GM06990 (cell line): ENCODE results near the gene ZFP36L1.

Source experiments
- DNase-seq: peaks from one replicate; pipeline ENCODE4 v3.0.0-alpha.2; 2011; ENCODE audit not compliant: insufficient read length; ENCODE audit errors: extremely low read depth
- H3K27me3 ChIP-seq: replicated peaks from 2 replicates; pipeline ENCODE4 v1.6.0; 2011; ENCODE audit warnings: low read length; ENCODE audit not compliant: control insufficient read depth, insufficient read depth
- H3K36me3 ChIP-seq: 2 replicates; pipeline ENCODE4 v1.5.1; 2011; ENCODE audit warnings: low read length; ENCODE audit not compliant: control insufficient read depth, insufficient read depth
- H3K4me3 ChIP-seq: replicated peaks from 2 replicates; pipeline ENCODE4 v1.5.1; 2011; ENCODE audit warnings: low read depth, mild to moderate bottlenecking, control low read depth, low read length
- TF ChIP-seq, protein P1 (sequence below): IDR thresholded peaks from 2 replicates; pipeline ENCODE4 v1.5.1; 2011; ENCODE audit warnings: low read length, control low read depth, mild to moderate bottlenecking, inconsistent platforms; ENCODE audit not compliant: insufficient read depth, poor library complexity, severe bottlenecking

The ZFP36L1 gene

GRCh38 chr14:68815298-68816182 lies 22.7 kb upstream of the ZFP36L1 start:
- H3K27me3 ChIP-seq = no peaks in the 10 kb centered on the region
- H3K4me3 ChIP-seq = peak overlapping the region; percentile 42
- TF ChIP-seq, protein P1, sequence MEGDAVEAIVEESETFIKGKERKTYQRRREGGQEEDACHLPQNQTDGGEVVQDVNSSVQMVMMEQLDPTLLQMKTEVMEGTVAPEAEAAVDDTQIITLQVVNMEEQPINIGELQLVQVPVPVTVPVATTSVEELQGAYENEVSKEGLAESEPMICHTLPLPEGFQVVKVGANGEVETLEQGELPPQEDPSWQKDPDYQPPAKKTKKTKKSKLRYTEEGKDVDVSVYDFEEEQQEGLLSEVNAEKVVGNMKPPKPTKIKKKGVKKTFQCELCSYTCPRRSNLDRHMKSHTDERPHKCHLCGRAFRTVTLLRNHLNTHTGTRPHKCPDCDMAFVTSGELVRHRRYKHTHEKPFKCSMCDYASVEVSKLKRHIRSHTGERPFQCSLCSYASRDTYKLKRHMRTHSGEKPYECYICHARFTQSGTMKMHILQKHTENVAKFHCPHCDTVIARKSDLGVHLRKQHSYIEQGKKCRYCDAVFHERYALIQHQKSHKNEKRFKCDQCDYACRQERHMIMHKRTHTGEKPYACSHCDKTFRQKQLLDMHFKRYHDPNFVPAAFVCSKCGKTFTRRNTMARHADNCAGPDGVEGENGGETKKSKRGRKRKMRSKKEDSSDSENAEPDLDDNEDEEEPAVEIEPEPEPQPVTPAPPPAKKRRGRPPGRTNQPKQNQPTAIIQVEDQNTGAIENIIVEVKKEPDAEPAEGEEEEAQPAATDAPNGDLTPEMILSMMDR = no peak
- no peaks in the 10 kb centered on the region for H3K36me3 ChIP-seq
- no peak for DNase-seq

GRCh38 chr14:68814539-68815297 lies 21.9 kb upstream of the ZFP36L1 start:
- no peaks in the 10 kb centered on the region for H3K36me3 ChIP-seq
- TF ChIP-seq, protein P1 = no peak
- no peaks in the 10 kb centered on the region for H3K27me3 ChIP-seq
- H3K4me3 ChIP-seq = peak overlapping the region; percentile 50
- peak; percentile 68 for DNase-seq

- DNase-seq = no peak
- no peaks in the 10 kb centered on the region for H3K36me3 ChIP-seq
- H3K27me3 ChIP-seq = no peaks in the 10 kb centered on the region
- H3K4me3 ChIP-seq = peak overlapping the region; percentile 50
- TF ChIP-seq, protein P1 = no peak
Observed at GRCh38 chr14:68814238-68814538, 21.3 kb upstream of the ZFP36L1 start.

DNA sequence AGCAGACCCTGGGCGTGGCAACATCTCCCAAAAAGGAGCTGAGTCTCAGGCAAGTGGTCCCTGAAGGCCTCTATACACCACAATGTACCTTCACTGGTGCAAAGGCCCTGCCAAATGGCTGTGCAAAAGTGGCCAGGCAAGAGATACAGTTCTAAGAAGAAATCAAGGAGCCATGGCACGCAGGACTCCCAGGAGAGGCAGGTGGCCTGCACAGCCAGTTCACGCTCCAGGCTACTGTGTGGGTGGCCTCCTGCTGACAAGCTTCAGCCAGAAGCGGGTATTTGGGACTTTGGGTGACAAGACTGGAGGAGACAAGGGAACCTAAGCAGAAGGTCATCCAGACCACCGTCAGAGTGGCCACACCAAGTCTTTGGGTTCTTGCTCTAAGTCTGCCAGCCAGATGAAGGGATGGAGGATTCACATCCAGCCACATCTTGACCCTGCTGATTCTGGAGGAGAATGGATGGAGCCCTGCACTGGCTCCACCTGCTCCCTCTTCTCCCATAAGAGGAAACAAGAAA lies 20.5 kb upstream of the ZFP36L1 start:
- DNase-seq = no peak
- no peaks in the 10 kb centered on the region for H3K27me3 ChIP-seq
- no peak overlapping the region for H3K4me3 ChIP-seq
- TF ChIP-seq, protein P1 = no peak
- H3K36me3 ChIP-seq = no peaks in the 10 kb centered on the region

- no peak for DNase-seq
- no peak overlapping the region for H3K4me3 ChIP-seq
- H3K27me3 ChIP-seq = no peaks in the 10 kb centered on the region
- H3K36me3 ChIP-seq = no peaks in the 10 kb centered on the region
- TF ChIP-seq, protein P1 = no peak
Observed at GRCh38 chr14:68811171-68811570, 18.3 kb upstream of the ZFP36L1 start.
